Activated T-helper 1 cell treated with Interleukin-2 at 50 U/mL for 16 hours (primary cell): ENCODE data around the gene ZNF573.
"Not testable (repeated sequence)": the region's sequence is repeated elsewhere in the genome, so short reads cannot be mapped to it uniquely, and the experiment has no call there.

Experiments used
- DNase-seq: peaks from one replicate; pipeline ENCODE4 v3.0.0-alpha.2; 2020; ENCODE audit warnings: low read depth

The ZNF573 gene

GRCh38 chr19:37779127-37780005 is at the start of gene ZNF573:
Gene ZNF573 (minus strand): TSS chr19:37779586. CDS start chr19:37773729, 5,857 bp downstream.
- peak; percentile 59 for DNase-seq

- peak; percentile 7 for DNase-seq
Measured at GRCh38 chr19:37817180-37817981, 38.0 kb upstream of the ZNF573 start.

- not testable (repeated sequence) for DNase-seq
Measured at GRCh38 chr19:37815611-37816010, 36.2 kb upstream of the ZNF573 start.

GRCh38 chr19:37813340-37813739 is 34.0 kb upstream of the ZNF573 start:
- no peak for DNase-seq

GRCh38 chr19:37809366-37809765 is 30.0 kb upstream of the ZNF573 start:
- no peak for DNase-seq

GRCh38 chr19:37803249-37803840 is 24.0 kb upstream of the ZNF573 start:
- DNase-seq = no peak

GRCh38 chr19:37790244-37790925 is 11.0 kb upstream of the ZNF573 start:
- DNase-seq = no peak

- DNase-seq = no peak
Measured at GRCh38 chr19:37778613-37779126, 716 bp downstream of the ZNF573 start.

GRCh38 chr19:37770985-37771384 is 8.4 kb downstream of the ZNF573 start:
- no peak for DNase-seq

- no peak for DNase-seq
Measured at GRCh38 chr19:37763488-37763887, 15.9 kb downstream of the ZNF573 start.

GRCh38 chr19:37757683-37758082 is 21.7 kb downstream of the ZNF573 start:
- not testable (repeated sequence) for DNase-seq

- DNase-seq = no peak
Measured at GRCh38 chr19:37738371-37738770, 41.0 kb downstream of the ZNF573 start.

GRCh38 chr19:37725181-37725580 is 54.2 kb downstream of the ZNF573 start:
- no peak for DNase-seq

- no peak for DNase-seq
Measured at GRCh38 chr19:37719927-37720265, 59.5 kb downstream of the ZNF573 start.

GRCh38 chr19:37719111-37719926 is 60.1 kb downstream of the ZNF573 start, which contains the start of gene ZNF607:
Gene ZNF607 (minus strand): TSS chr19:37719761. CDS start chr19:37711618, 8,143 bp downstream.
- peak; percentile 67 for DNase-seq

GRCh38 chr19:37718304-37718703 is 61.1 kb downstream of the ZNF573 start:
- no peak for DNase-seq

- no peak for DNase-seq
Measured at GRCh38 chr19:37716140-37716539, 63.2 kb downstream of the ZNF573 start.

- no peak for DNase-seq
Measured at GRCh38 chr19:37706052-37706605, 73.3 kb downstream of the ZNF573 start.

GRCh38 chr19:37699057-37699456 is 80.3 kb downstream of the ZNF573 start:
- DNase-seq = no peak

- DNase-seq = no peak
Measured at GRCh38 chr19:37698216-37698615, 81.2 kb downstream of the ZNF573 start.
